GM23338 (cell line): Measurements from ENCODE around the gene PLXND1.

ENCODE experiments used
- CTCF ChIP-seq, 2 experiments: fragments of 200-600 bp in 1 of 2; sonication (generic) in 1 of 2; conservative IDR thresholded peaks; 2 replicates each; pipeline versions ENCODE4 v1.5.1 to v1.6.1; 2016 to 2017; ENCODE audit warnings: antibody characterized with exemption in 2 of 2, low read depth in 2 of 2, mild to moderate bottlenecking in 2 of 2, moderate library complexity in 1 of 2
- EZH2 ChIP-seq: fragments of 200-600 bp; sonication (generic); IDR thresholded peaks from one replicate; pipeline ENCODE4 v1.8.0; 2017; ENCODE audit warnings: antibody characterized with exemption, mild to moderate bottlenecking, low read depth; ENCODE audit not compliant: unreplicated experiment
- EZH2phosphoT487 ChIP-seq: fragments of 200-600 bp; sonication (generic); IDR thresholded peaks from one replicate; pipeline ENCODE4 v1.8.1; 2018; ENCODE audit warnings: antibody characterized with exemption; ENCODE audit not compliant: unreplicated experiment
- POLR2AphosphoS5 ChIP-seq: IDR thresholded peaks from 2 replicates; pipeline ENCODE4 v1.6.1; 2016; ENCODE audit warnings: antibody characterized with exemption, low read depth

- no peak for TF ChIP-seq CTCF (conservative IDR thresholded peaks at IDR 0.05; ENCODE audit: low read depth in 2 of 2)
- no peak for TF ChIP-seq EZH2phosphoT487
- no peak for TF ChIP-seq POLR2AphosphoS5
- TF ChIP-seq EZH2 = no peak
Measured at GRCh38 chr3:129562803-129563202, 43.7 kb downstream of the PLXND1 start.
